PFSK-1 (cell line): ENCODE results near the gene CDYL.
A peak's percentile ranks its signal among the peaks of the same experiment; 100 is the strongest.

ENCODE experiments used
- FOXP2 ChIP-seq: optimal IDR thresholded peaks from 2 replicates; pipeline ENCODE3; 2011; ENCODE audit warnings: borderline replicate concordance, control low read depth, inconsistent platforms; ENCODE audit not compliant: insufficient read depth; ENCODE audit errors: extremely low read length, extremely low read depth
- POLR2AphosphoS5 ChIP-seq: IDR thresholded peaks from 2 replicates; pipeline ENCODE4 v1.6.1; 2012; ENCODE audit warnings: low read depth, mild to moderate bottlenecking, control low read depth, low read length, moderate library complexity
- REST ChIP-seq, 2 experiments: IDR thresholded peaks; 2 replicates each; pipeline versions ENCODE4 v1.6.1 to v1.8.0; 2011 to 2012; ENCODE audit warnings: low read depth in 2 of 2, low read length in 2 of 2, control low read depth in 1 of 2, inconsistent platforms in 1 of 2, mild to moderate bottlenecking in 1 of 2, moderate library complexity in 1 of 2; ENCODE audit not compliant: insufficient read depth in 1 of 2
- SIN3A ChIP-seq: IDR thresholded peaks from 2 replicates; pipeline ENCODE4 v1.6.1; 2012; ENCODE audit warnings: mild to moderate bottlenecking, low read length, moderate library complexity, borderline replicate concordance; ENCODE audit not compliant: insufficient read depth
- TAF1 ChIP-seq: IDR thresholded peaks from 2 replicates; pipeline ENCODE4 v1.6.1; 2012; ENCODE audit warnings: low read length, control low read depth, borderline replicate concordance; ENCODE audit not compliant: insufficient read depth

CDYL gene

GRCh38 chr6:4997862-4998261, 221.7 kb downstream of the CDYL start:
- TF ChIP-seq POLR2AphosphoS5 (no peak), SIN3A (no peak), FOXP2 (no peak), TAF1 (no peak), REST (IDR thresholded peaks at IDR 0.05; ENCODE audit: insufficient read depth in 1 of 2, low read depth in 2 of 2, low read length in 2 of 2) (no peak)

GRCh38 chr6:4999586-4999985, 223.4 kb downstream of the CDYL start:
- TF ChIP-seq REST (IDR thresholded peaks at IDR 0.05; ENCODE audit: insufficient read depth in 1 of 2, low read depth in 2 of 2, low read length in 2 of 2), result no peak
- TF ChIP-seq POLR2AphosphoS5, result no peak
- no peak for TF ChIP-seq SIN3A
- no peak for TF ChIP-seq TAF1
- TF ChIP-seq FOXP2, result no peak

- TF ChIP-seq REST (IDR thresholded peaks at IDR 0.05; ENCODE audit: insufficient read depth in 1 of 2, low read depth in 2 of 2, low read length in 2 of 2), result peak in 1 of 2 experiments; percentile 8; a peak in 1 of 4 replicates
- TF ChIP-seq POLR2AphosphoS5, result peak; percentile 80
- TF ChIP-seq TAF1, result 0 out of 2 replicates have a peak, but pooled peaks have one; percentile 55
- TF ChIP-seq FOXP2, result peak; percentile 19
- TF ChIP-seq SIN3A, result no peak
Measured at GRCh38 chr6:5003604-5004372, 227.6 kb downstream of the CDYL start, which contains the start of gene RPP40. RPP40 (minus strand) TSS chr6:5004037; CDS start chr6:5004002, 35 bp downstream.

- TF ChIP-seq REST (IDR thresholded peaks at IDR 0.05; ENCODE audit: insufficient read depth in 1 of 2, low read depth in 2 of 2, low read length in 2 of 2) (no peak), TAF1 (no peak), POLR2AphosphoS5 (no peak)
Measured at GRCh38 chr6:5004373-5005037, 228.3 kb downstream of the CDYL start.
